Mesothelial cell of epicardium (in vitro differentiated cells): ENCODE data around the gene ERAL1. TPM values are rescaled to one million over a fixed set of nuclear protein-coding genes. Genes with fewer than 3 reads are reported as not detected.

ENCODE experiments used
- DNase-seq, 2 experiments: peaks; one replicate each; pipeline ENCODE4 v3.0.0; 2021; ENCODE audit warnings: low spot score in 2 of 2; ENCODE audit not compliant: unreplicated experiment in 2 of 2
- H3K27ac Mint-ChIP-seq: 2 replicates; pipeline ENCODE4 v1.8.0; 2021; ENCODE audit warnings: mixed read lengths
- H3K27me3 Mint-ChIP-seq: 2 replicates; pipeline ENCODE4 v1.8.0; 2021; ENCODE audit warnings: low read depth, mixed read lengths
- H3K36me3 Mint-ChIP-seq: 2 replicates; pipeline ENCODE4 v1.8.0; 2021; ENCODE audit warnings: mixed read lengths
- H3K4me1 Mint-ChIP-seq: 2 replicates; pipeline ENCODE4 v1.8.0; 2021; ENCODE audit warnings: mixed read lengths
- H3K4me3 Mint-ChIP-seq: 2 replicates; pipeline ENCODE4 v1.8.0; 2021; ENCODE audit warnings: mild to moderate bottlenecking, moderate library complexity, mixed read lengths
- H3K9me3 Mint-ChIP-seq: 2 replicates; pipeline ENCODE4 v1.8.0; 2021; ENCODE audit warnings: mixed read lengths
- total RNA-seq: library from RNA; stranded (reverse); gene quantifications from 3 replicates; pipeline ENCODE4 v1.2.1, GENCODE V29; 2021
- TF ChIP-seq, protein P1 (sequence below): fragments of 200-600 bp; sonication (generic); IDR thresholded peaks from one replicate; pipeline ENCODE4 v1.5.0; 2021; ENCODE audit warnings: antibody characterized with exemption; ENCODE audit not compliant: unreplicated experiment

The ERAL1 gene
- total RNA-seq, 1 donor from 2014 or later: 37.4 TPM

DNA sequence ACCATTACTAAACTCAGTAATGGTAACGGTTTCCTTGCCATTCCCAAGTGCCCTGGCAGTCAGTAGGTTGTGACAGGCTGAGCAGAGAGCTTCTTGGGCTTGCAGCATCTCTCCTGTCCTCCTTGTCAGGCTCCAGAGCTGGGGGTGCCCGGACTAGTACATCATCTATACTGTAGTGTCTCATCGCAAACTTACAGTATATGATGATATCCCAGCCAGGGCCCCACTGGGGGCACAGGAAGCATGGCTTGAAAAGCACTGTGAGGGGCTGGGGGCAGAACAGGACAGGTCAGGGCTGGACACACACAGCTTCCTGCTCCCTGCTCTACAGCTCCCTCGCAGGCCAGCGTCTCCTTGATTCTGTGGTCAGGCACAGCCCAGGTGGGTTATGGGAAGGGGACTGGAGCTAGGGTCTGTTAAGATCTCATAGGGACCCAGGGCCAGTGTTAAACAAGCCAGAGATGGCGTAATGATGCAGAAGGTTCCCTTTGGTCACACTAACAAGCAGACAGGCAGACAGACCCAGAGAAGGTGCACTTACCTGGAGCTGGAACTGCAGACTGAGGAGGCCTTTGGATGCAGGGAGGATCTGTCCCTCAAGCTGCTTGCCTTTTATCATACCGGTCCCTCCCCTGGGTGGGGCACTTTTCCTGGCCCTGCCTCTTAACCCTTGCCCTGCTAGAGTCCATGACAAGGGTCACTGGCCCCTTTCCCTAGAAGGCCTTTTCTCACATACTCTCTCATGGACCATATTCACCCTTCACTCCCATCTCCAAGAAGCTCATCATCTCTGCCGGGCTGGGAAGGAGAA lies 6.8 kb downstream of the ERAL1 start:
- TF ChIP-seq, protein P1, sequence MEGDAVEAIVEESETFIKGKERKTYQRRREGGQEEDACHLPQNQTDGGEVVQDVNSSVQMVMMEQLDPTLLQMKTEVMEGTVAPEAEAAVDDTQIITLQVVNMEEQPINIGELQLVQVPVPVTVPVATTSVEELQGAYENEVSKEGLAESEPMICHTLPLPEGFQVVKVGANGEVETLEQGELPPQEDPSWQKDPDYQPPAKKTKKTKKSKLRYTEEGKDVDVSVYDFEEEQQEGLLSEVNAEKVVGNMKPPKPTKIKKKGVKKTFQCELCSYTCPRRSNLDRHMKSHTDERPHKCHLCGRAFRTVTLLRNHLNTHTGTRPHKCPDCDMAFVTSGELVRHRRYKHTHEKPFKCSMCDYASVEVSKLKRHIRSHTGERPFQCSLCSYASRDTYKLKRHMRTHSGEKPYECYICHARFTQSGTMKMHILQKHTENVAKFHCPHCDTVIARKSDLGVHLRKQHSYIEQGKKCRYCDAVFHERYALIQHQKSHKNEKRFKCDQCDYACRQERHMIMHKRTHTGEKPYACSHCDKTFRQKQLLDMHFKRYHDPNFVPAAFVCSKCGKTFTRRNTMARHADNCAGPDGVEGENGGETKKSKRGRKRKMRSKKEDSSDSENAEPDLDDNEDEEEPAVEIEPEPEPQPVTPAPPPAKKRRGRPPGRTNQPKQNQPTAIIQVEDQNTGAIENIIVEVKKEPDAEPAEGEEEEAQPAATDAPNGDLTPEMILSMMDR: no peak
- Mint-ChIP-seq H3K27me3 (no peaks in the 10 kb centered on the region), H3K4me1 (no peaks in the 10 kb centered on the region), H3K9me3 (no peaks in the 10 kb centered on the region), H3K36me3 (peaks cover 13% of the 10 kb centered on the region), H3K27ac (no peak overlapping the region), H3K4me3 (no peak overlapping the region)
- DNase-seq: no peak

DNA sequence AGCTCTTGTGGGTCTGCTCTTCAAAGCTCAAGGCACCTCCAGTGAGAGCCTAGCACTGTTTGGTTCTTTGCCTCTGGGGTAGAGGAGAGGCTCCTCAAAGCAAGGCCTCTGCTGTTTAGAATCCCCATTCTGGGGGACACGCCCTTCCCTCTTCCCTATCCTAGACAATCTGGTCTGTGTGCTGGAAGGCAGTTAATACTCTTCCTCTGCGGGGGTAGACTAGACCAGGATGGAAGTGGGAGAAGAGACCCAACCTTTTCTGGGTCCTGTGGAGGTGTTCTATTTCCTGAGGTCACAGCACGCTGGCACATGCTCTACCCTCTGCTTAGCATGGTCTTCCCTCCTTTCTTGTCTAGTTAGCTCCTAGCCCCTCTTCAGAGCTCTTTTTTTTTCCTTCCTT lies 7.7 kb downstream of the ERAL1 start:
- Mint-ChIP-seq H3K27ac (no peak overlapping the region), H3K9me3 (no peaks in the 10 kb centered on the region), H3K36me3 (peaks cover 13% of the 10 kb centered on the region), H3K4me3 (no peak overlapping the region), H3K4me1 (no peaks in the 10 kb centered on the region), H3K27me3 (no peaks in the 10 kb centered on the region)
- TF ChIP-seq, protein P1: no peak
- no peak for DNase-seq

DNA sequence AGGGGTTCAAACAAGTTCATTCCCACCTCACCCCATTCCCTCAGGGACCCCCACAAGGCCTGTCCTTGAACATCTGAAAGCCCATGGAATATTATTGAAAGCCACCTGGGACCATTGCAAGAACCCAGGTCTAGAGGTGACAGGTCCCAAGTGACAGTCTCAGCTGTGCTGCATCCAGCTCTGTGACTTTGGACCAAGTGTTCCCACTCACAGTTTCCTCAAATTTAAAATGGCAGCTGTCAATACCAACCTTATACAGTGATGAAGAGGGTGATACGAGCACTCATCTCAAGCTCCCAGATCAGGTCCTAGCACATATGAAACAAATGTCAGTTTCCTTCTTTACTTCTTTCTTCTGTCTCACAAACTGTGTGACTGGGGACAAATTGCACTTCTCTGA lies 9.1 kb downstream of the ERAL1 start:
- DNase-seq: no peak
- Mint-ChIP-seq H3K9me3 (no peaks in the 10 kb centered on the region), H3K27ac (no peak overlapping the region), H3K4me3 (no peak overlapping the region), H3K4me1 (no peaks in the 10 kb centered on the region), H3K36me3 (peaks cover 3% of the 10 kb centered on the region), H3K27me3 (no peaks in the 10 kb centered on the region)
- TF ChIP-seq, protein P1: no peak

DNA sequence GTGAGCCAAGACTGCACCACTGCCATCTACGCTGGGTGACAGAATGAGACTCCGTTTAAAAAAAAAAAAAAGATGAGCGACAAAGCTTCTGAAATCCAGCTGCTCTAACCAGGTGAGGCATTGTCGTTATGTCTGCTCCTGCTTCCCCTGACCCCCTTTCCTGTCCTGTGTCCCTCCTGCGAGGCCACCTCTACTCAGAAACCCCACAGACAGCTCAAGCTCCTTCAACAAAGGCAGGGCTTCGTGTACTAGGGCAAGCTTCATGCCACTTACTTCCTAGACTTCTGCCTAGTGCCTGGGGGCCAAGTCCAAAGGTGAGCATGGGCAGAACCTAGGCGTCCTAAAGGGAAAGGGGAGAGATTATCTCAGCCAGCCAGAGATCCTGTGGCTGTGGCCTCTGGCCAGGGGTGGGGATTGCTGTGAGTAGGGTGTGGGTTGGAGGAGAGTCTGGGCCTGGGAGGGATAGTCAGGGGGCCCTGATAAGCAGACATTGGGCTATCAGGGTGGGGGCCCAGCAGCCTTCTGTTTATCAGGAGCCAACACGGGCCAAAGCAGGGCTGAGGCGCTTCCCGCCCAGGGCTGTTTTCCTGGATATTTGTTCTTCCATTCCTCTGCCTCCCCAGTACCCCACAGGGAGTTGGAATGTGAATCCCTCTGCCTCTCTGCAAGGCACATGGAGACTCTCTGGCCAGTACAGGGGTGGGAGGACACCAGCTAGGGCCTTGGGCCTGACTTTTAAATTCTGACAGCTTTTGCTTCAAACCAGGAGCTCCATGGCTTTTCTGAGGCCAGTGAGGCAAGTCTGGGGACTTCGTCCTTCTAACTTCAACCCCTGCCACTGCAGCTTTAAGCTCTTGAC lies 10.4 kb downstream of the ERAL1 start:
- DNase-seq: no peak
- Mint-ChIP-seq H3K9me3 (no peaks in the 10 kb centered on the region), H3K4me3 (no peak overlapping the region), H3K27ac (no peak overlapping the region), H3K27me3 (no peaks in the 10 kb centered on the region), H3K36me3 (peaks cover 2% of the 10 kb centered on the region), H3K4me1 (no peaks in the 10 kb centered on the region)
- TF ChIP-seq, protein P1: no peak

DNA sequence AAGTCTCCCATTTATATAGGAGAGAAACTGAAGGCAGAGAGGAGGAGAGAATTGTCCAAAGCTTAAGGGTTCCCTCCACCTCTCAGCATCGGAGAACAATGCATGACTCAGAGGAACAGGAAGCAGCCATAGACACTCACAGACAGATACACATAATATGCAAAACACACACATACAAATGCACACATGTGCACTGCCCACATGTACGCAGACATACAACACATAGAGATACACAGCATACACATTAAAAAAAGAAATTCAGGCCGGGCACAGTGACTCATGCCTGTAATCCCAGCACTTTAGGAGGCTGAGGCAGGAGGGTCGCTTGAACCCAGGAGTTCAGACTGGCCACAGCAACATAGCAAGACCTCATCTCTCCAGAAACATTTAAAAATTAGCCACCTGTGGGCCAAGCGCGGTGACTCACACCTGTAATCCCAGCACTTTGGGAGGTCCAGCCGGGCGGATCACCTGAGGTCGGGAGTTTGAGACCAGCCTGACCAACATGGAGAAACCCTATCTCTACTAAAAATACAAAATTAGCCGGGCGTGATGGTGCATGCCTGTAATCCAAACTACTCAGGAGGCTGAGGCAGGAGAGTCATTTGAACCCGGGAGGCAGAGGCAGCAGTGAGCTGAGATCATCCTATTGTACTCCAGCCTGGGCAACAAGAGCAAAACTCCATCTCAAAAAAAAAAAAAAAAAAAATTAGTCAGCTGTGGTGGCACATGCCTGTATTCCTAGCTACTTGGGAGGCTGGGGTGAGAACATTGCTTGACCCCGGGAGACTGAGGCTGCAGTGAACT lies 11.3 kb downstream of the ERAL1 start:
- TF ChIP-seq, protein P1: no peak

More for the DNA sequence above, 11.3 kb downstream of the ERAL1 start:
- Mint-ChIP-seq H3K27ac (no peak overlapping the region), H3K4me1 (no peaks in the 10 kb centered on the region), H3K27me3 (no peaks in the 10 kb centered on the region), H3K4me3 (no peak overlapping the region), H3K9me3 (no peaks in the 10 kb centered on the region), H3K36me3 (peaks cover 2% of the 10 kb centered on the region)
- DNase-seq: no peak
